Loucy (cell line): ENCODE results near the gene CD300LG.

Source experiments
- H2AFZ ChIP-seq: fragments of 200-600 bp; sonication (generic); 2 replicates; pipeline ENCODE4 v1.6.0; 2016; ENCODE audit warnings: antibody characterized with exemption, mild to moderate bottlenecking, low read length, moderate library complexity
- H3F3A ChIP-seq: fragments of 200-600 bp; 2 replicates; pipeline ENCODE4 v1.6.0; 2016; ENCODE audit warnings: antibody characterized with exemption, low read depth, mild to moderate bottlenecking
- H3K27me3 ChIP-seq: fragments of 200-600 bp; sonication (generic); 2 replicates; pipeline ENCODE4 v1.6.1; 2014; ENCODE audit warnings: low read length, mild to moderate bottlenecking; ENCODE audit not compliant: insufficient read depth, poor library complexity, severe bottlenecking
- H3K36me3 ChIP-seq: fragments of 200-600 bp; sonication (generic); 2 replicates; pipeline ENCODE4 v1.6.1; 2016; ENCODE audit warnings: low read length; ENCODE audit not compliant: insufficient read depth
- H3K4me1 ChIP-seq: fragments of 200-600 bp; sonication (generic); 2 replicates; pipeline ENCODE4 v1.5.1; 2014; ENCODE audit warnings: low read length, mild to moderate bottlenecking; ENCODE audit not compliant: insufficient read depth, poor library complexity, severe bottlenecking
- H3K4me2 ChIP-seq: fragments of 200-600 bp; sonication (generic); 2 replicates; pipeline ENCODE4 v1.6.0; 2014; ENCODE audit warnings: antibody characterized with exemption, low read length, low read depth, mild to moderate bottlenecking; ENCODE audit not compliant: poor library complexity, severe bottlenecking
- H3K4me3 ChIP-seq: fragments of 200-600 bp; sonication (generic); 2 replicates; pipeline ENCODE4 v1.5.1; 2014; ENCODE audit warnings: low read length, mild to moderate bottlenecking, mixed read lengths; ENCODE audit not compliant: poor library complexity, severe bottlenecking
- H3K79me2 ChIP-seq: fragments of 200-600 bp; sonication (generic); 2 replicates; pipeline ENCODE4 v1.6.1; 2014; ENCODE audit warnings: low read length; ENCODE audit not compliant: insufficient read depth
- H3K9ac ChIP-seq: fragments of 200-600 bp; sonication (generic); 2 replicates; pipeline ENCODE4 v1.6.0; 2014; ENCODE audit warnings: mild to moderate bottlenecking, low read depth, low read length, moderate library complexity; ENCODE audit not compliant: poor library complexity, severe bottlenecking
- H3K9me2 ChIP-seq: fragments of 200-600 bp; sonication (generic); replicated peaks from 2 replicates; pipeline ENCODE4 v1.6.1; 2016; ENCODE audit warnings: low read depth, low read length, mixed read lengths
- H3K9me3 ChIP-seq: fragments of 200-600 bp; sonication (generic); 2 replicates; pipeline ENCODE4 v1.6.1; 2014; ENCODE audit warnings: mild to moderate bottlenecking, antibody characterized with exemption, low read length, low read depth; ENCODE audit not compliant: insufficient read depth
- H4K20me1 ChIP-seq: fragments of 200-600 bp; sonication (generic); 2 replicates; pipeline ENCODE4 v1.6.0; 2014; ENCODE audit warnings: antibody characterized with exemption, low read length, mild to moderate bottlenecking; ENCODE audit not compliant: insufficient read depth, poor library complexity, severe bottlenecking
- EZH2phosphoT487 ChIP-seq: fragments of 200-600 bp; IDR thresholded peaks from 2 replicates; pipeline ENCODE4 v1.6.1; 2018; ENCODE audit warnings: antibody characterized with exemption, mild to moderate bottlenecking, moderate library complexity, borderline replicate concordance
- TF ChIP-seq, protein P1 (sequence below): fragments of 200-600 bp; sonication (generic); conservative IDR thresholded peaks from 2 replicates; pipeline ENCODE4 v1.5.1; 2014; ENCODE audit warnings: mild to moderate bottlenecking, antibody characterized with exemption, low read length

Gene CD300LG

DNA sequence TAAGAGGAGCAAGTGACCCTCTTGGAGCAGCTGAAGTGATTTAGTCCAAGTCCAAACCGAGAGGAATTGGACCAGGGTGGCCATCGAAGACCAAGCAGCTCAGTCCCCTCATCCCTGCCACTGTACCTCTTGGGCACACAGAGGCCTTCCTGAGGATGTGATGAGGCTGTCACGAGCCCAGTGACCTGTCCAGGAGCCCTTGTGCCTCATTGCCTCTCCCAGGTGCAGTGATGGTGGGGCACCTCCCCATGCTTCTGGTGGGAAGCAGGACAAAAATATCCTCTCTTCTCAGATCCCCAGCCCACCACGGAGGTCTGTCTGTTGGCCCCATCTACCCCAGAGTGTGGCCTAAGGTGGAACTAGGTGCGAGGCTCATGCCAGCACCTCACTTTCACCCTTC, 2.7 kb upstream of the CD300LG start:
- TF ChIP-seq, protein P1, sequence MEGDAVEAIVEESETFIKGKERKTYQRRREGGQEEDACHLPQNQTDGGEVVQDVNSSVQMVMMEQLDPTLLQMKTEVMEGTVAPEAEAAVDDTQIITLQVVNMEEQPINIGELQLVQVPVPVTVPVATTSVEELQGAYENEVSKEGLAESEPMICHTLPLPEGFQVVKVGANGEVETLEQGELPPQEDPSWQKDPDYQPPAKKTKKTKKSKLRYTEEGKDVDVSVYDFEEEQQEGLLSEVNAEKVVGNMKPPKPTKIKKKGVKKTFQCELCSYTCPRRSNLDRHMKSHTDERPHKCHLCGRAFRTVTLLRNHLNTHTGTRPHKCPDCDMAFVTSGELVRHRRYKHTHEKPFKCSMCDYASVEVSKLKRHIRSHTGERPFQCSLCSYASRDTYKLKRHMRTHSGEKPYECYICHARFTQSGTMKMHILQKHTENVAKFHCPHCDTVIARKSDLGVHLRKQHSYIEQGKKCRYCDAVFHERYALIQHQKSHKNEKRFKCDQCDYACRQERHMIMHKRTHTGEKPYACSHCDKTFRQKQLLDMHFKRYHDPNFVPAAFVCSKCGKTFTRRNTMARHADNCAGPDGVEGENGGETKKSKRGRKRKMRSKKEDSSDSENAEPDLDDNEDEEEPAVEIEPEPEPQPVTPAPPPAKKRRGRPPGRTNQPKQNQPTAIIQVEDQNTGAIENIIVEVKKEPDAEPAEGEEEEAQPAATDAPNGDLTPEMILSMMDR = no peak
- no peak for TF ChIP-seq EZH2phosphoT487
- H3K9ac ChIP-seq = no peak overlapping the region
- no peaks in the 10 kb centered on the region for H3K27me3 ChIP-seq
- H3F3A ChIP-seq = no peaks in the 10 kb centered on the region
- H3K9me2 ChIP-seq = no peaks in the 10 kb centered on the region
- H2AFZ ChIP-seq = no peak overlapping the region
- H3K9me3 ChIP-seq = no peaks in the 10 kb centered on the region
- no peak overlapping the region for H3K4me2 ChIP-seq
- no peaks in the 10 kb centered on the region for H3K79me2 ChIP-seq
- no peaks in the 10 kb centered on the region for H3K36me3 ChIP-seq
- H3K4me1 ChIP-seq = no peaks in the 10 kb centered on the region
- no peak overlapping the region for H3K4me3 ChIP-seq
- no peaks in the 10 kb centered on the region for H4K20me1 ChIP-seq

DNA sequence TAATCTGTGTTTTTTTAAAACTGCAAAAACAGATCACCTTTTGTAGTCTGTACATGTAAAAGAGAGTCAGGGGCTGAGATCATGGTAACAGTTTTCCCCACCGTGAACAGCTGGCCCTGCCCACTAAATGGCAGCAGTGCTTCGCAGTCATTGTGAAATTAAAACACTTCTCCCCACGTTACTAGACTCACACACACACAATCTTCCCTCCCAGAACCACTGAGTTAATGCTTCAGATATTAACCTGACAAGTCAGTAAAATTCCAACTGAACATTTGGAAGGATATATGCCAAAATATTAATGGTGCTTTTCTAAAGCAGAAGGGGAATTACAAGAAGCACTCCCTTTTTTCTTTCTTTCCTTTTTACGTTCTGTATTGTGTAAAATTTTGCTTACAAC, 1.2 kb upstream of the CD300LG start:
- Histone ChIP-seq H3K36me3 (no peaks in the 10 kb centered on the region), H3F3A (no peaks in the 10 kb centered on the region), H3K4me1 (no peaks in the 10 kb centered on the region), H3K79me2 (no peaks in the 10 kb centered on the region), H2AFZ (no peak overlapping the region), H3K27me3 (no peaks in the 10 kb centered on the region), H3K9ac (no peak overlapping the region), H4K20me1 (no peaks in the 10 kb centered on the region), H3K9me2 (no peaks in the 10 kb centered on the region), H3K4me3 (no peak overlapping the region), H3K9me3 (no peaks in the 10 kb centered on the region), H3K4me2 (no peak overlapping the region)
- TF ChIP-seq, protein P1 = no peak
- TF ChIP-seq EZH2phosphoT487 = no peak

DNA sequence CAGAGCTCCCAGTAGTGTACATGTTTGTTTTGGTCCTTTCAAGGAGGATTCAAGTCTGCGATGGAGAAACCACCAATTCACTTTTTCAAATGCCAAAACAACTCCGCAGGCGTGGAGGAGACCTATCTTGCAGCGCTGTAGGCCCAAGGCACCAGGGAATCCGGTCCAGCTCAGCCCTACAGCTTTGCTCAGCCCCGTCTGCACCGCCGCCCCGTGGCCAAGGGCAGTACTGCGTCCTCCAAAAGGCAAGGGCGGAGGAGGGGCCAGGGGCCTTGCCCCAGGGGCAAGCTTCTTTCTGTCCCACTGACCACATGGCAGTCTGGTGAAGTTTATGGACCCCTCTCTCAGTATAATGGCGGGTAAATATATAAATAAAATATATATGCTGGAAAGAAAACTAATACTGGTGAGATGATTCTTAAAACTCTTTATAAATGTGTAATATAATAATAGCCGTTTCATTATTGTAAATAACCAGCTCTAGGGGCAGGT, 709 bp upstream of the CD300LG start:
- H3K9me2 ChIP-seq = no peaks in the 10 kb centered on the region
- no peak overlapping the region for H2AFZ ChIP-seq
- H3K9me3 ChIP-seq = no peaks in the 10 kb centered on the region
- no peaks in the 10 kb centered on the region for H3K27me3 ChIP-seq
- no peaks in the 10 kb centered on the region for H3K36me3 ChIP-seq
- no peaks in the 10 kb centered on the region for H4K20me1 ChIP-seq
- no peak overlapping the region for H3K4me3 ChIP-seq
- no peaks in the 10 kb centered on the region for H3F3A ChIP-seq
- TF ChIP-seq EZH2phosphoT487 = no peak
- TF ChIP-seq, protein P1 = peak; percentile 90
- no peak overlapping the region for H3K9ac ChIP-seq
- no peaks in the 10 kb centered on the region for H3K4me1 ChIP-seq
- no peaks in the 10 kb centered on the region for H3K79me2 ChIP-seq
- H3K4me2 ChIP-seq = no peak overlapping the region
